A673 (cell line): ENCODE data around the gene CCL11. TPM values are rescaled to one million over a fixed set of nuclear protein-coding genes. Genes with fewer than 3 reads are reported as not detected.

ENCODE experiments used
- BruUV-seq: library from RNA; stranded (reverse); fragments of 400-500 nt; replicated peaks from 2 replicates; lab custom pipeline; 2021; lab: Mats Ljungman, UMichigan
- CTCF ChIA-PET: fragments of 300-600 bp; sonication (Branson Sonifier 250); formaldehyde crosslinking; loops from one replicate; lab custom pipeline; 2022; ENCODE audit warnings: antibody characterized with exemption; lab: Charles Lee
- POLR2A ChIA-PET: fragments of 300-600 bp; sonication (Branson Sonifier 250); formaldehyde crosslinking; loops from one replicate; lab custom pipeline; 2022; ENCODE audit warnings: antibody characterized with exemption; ENCODE audit not compliant: low non-redundant PET; lab: Charles Lee
- DNase-seq: peaks from one replicate; pipeline ENCODE4 v3.0.0-alpha.2; 2015; ENCODE audit warnings: low spot score
- H3K27ac ChIP-seq: fragments of 200-600 bp; sonication (generic); 2 replicates; pipeline ENCODE4 v1.5.1; 2016; ENCODE audit warnings: mixed run types, low read depth, mild to moderate bottlenecking, mixed read lengths, antibody characterized with exemption, low read length; ENCODE audit not compliant: poor library complexity, severe bottlenecking
- H3K27me3 ChIP-seq: fragments of 200-600 bp; sonication (generic); replicated peaks from 2 replicates; pipeline ENCODE4 v1.6.1; 2017; ENCODE audit warnings: mixed run types, low read depth, mild to moderate bottlenecking, mixed read lengths, antibody characterized with exemption, low read length; ENCODE audit not compliant: insufficient read depth, poor library complexity
- H3K36me3 ChIP-seq: fragments of 200-600 bp; sonication (generic); 2 replicates; pipeline ENCODE4 v1.6.1; 2016; ENCODE audit warnings: mixed run types, mild to moderate bottlenecking, mixed read lengths, antibody characterized with exemption, low read length; ENCODE audit not compliant: insufficient read depth, poor library complexity, severe bottlenecking
- H3K4me1 ChIP-seq: fragments of 200-600 bp; sonication (generic); 2 replicates; pipeline ENCODE4 v1.6.1; 2017; ENCODE audit warnings: mixed run types, mild to moderate bottlenecking, mixed read lengths, antibody characterized with exemption, low read length; ENCODE audit not compliant: insufficient read depth, poor library complexity, severe bottlenecking
- H3K4me3 ChIP-seq: fragments of 200-600 bp; sonication (generic); 2 replicates; pipeline ENCODE4 v1.5.1; 2016; ENCODE audit warnings: low read depth, mixed run types, mild to moderate bottlenecking, mixed read lengths, low read length; ENCODE audit not compliant: poor library complexity, severe bottlenecking
- H3K9me3 ChIP-seq: fragments of 200-600 bp; sonication (generic); 2 replicates; pipeline ENCODE4 v1.6.1; 2016; ENCODE audit warnings: mixed run types, low read depth, mild to moderate bottlenecking, mixed read lengths, antibody characterized with exemption, low read length; ENCODE audit not compliant: poor library complexity, severe bottlenecking
- CTCF ChIP-seq: fragments of 300-800, 200-600 bp; sonication (generic); conservative IDR thresholded peaks from 2 replicates; pipeline ENCODE4 v1.5.1; 2017; ENCODE audit warnings: low read depth, mild to moderate bottlenecking, antibody characterized with exemption, low read length, moderate library complexity, mixed read lengths
- EZH2 ChIP-seq: fragments of 200-600 bp; sonication (generic); IDR thresholded peaks from 2 replicates; pipeline ENCODE4 v1.6.1; 2017; ENCODE audit warnings: borderline replicate concordance, low read depth, mild to moderate bottlenecking, mixed read lengths, antibody characterized with exemption, low read length; ENCODE audit not compliant: poor library complexity, severe bottlenecking
- intact Hi-C: fragments of 100-400 bp; cut with micrococcal nuclease; formaldehyde crosslinking; loops from one replicate; pipeline ENCODE4 v1.10.0; 2022; ENCODE audit not compliant: unreplicated experiment
- total RNA-seq: library from RNA; stranded (reverse); gene quantifications from 2 replicates; pipeline ENCODE4 v1.2.3, GENCODE V29; 2021

Gene CCL11
- total RNA-seq, 1 experiment from 2014 or later, result not detected

- H3K9me3 ChIP-seq, result no peaks in the 10 kb centered on the region
- ChIA-PET POLR2A (no interaction called here), CTCF (no interaction called here)
- no peak overlapping the region for H3K27ac ChIP-seq
- no peaks in the 10 kb centered on the region for H3K36me3 ChIP-seq
- DNase-seq, result no peak
- no peaks in the 10 kb centered on the region for H3K4me1 ChIP-seq
- no peak for TF ChIP-seq EZH2
- TF ChIP-seq CTCF, result no peak
- no TSS peak for BruUV-seq
- H3K27me3 ChIP-seq, result no peaks in the 10 kb centered on the region
- H3K4me3 ChIP-seq, result no peak overlapping the region
- intact Hi-C loops, result no loop called here
These were observed 40.1 kb upstream of the CCL11 start for GRCh38 chr17:34245351-34245905.

GRCh38 chr17:34246446-34246845, 39.1 kb upstream of the CCL11 start:
- Histone ChIP-seq H3K27ac (no peak overlapping the region), H3K4me1 (no peaks in the 10 kb centered on the region), H3K36me3 (no peaks in the 10 kb centered on the region), H3K27me3 (no peaks in the 10 kb centered on the region), H3K4me3 (no peak overlapping the region), H3K9me3 (no peaks in the 10 kb centered on the region)
- no peak for DNase-seq
- TF ChIP-seq EZH2 (no peak), CTCF (no peak)
- intact Hi-C loops, result no loop called here
- POLR2A ChIA-PET, result no interaction called here
- no TSS peak for BruUV-seq
- CTCF ChIA-PET, result no interaction called here

GRCh38 chr17:34246881-34247280, 38.7 kb upstream of the CCL11 start:
- H3K27ac ChIP-seq, result no peak overlapping the region
- ChIA-PET CTCF (no interaction called here), POLR2A (no interaction called here)
- TF ChIP-seq EZH2 (no peak), CTCF (no peak)
- H3K4me1 ChIP-seq, result no peaks in the 10 kb centered on the region
- no peak overlapping the region for H3K4me3 ChIP-seq
- intact Hi-C loops, result no loop called here
- H3K27me3 ChIP-seq, result no peaks in the 10 kb centered on the region
- H3K36me3 ChIP-seq, result no peaks in the 10 kb centered on the region
- no peaks in the 10 kb centered on the region for H3K9me3 ChIP-seq
- no TSS peak for BruUV-seq
- no peak for DNase-seq
